HepG2 (cell line): ENCODE results near the gene CBX2. TPM values are rescaled to one million over a fixed set of nuclear protein-coding genes. Genes with fewer than 3 reads are reported as not detected.

Source experiments
- ARID3A ChIP-seq: IDR thresholded peaks from 2 replicates; pipeline ENCODE4 v1.6.1; 2012; ENCODE audit warnings: low read depth, low read length, improper control_type of control experiment
- ARNT ChIP-seq: fragments of 450-650 bp; IDR thresholded peaks from 2 replicates; pipeline ENCODE4 v1.6.1; 2017
- GLMP ChIP-seq: sonication (generic); formaldehyde crosslinking; IDR thresholded peaks from 2 replicates; pipeline ENCODE4 v1.9.0; 2021; ENCODE audit warnings: missing genetic modification reagents, mild to moderate bottlenecking, borderline replicate concordance
- HNF4G ChIP-seq, 2 experiments: sonication (generic) in 1 of 2; formaldehyde crosslinking in 1 of 2; IDR thresholded peaks; 2 replicates each; pipeline versions ENCODE4 v1.4.0 to v1.6.1; 2011 to 2020; ENCODE audit warnings: borderline replicate concordance in 2 of 2, low read depth in 2 of 2, mild to moderate bottlenecking in 2 of 2, low read length in 1 of 2, missing genetic modification reagents in 1 of 2, moderate library complexity in 1 of 2
- IRF9 ChIP-seq: sonication (generic); formaldehyde crosslinking; IDR thresholded peaks from 2 replicates; pipeline ENCODE4 v1.8.0; 2022; ENCODE audit warnings: missing genetic modification reagents, mild to moderate bottlenecking, borderline replicate concordance
- KIAA2018 ChIP-seq: sonication (generic); formaldehyde crosslinking; IDR thresholded peaks from 2 replicates; pipeline ENCODE4 v1.5.0; 2020; ENCODE audit warnings: mild to moderate bottlenecking, missing genetic modification reagents, borderline replicate concordance
- MLX ChIP-seq: IDR thresholded peaks from 2 replicates; pipeline ENCODE4 v1.6.1; 2016
- SKI ChIP-seq: fragments of 450-650 bp; IDR thresholded peaks from one replicate; pipeline ENCODE4 v1.6.1; 2018; ENCODE audit warnings: mild to moderate bottlenecking; ENCODE audit not compliant: partially characterized antibody
- TEAD3 ChIP-seq: optimal IDR thresholded peaks from 2 replicates; pipeline ENCODE3; 2016; ENCODE audit warnings: borderline replicate concordance
- U2AF2 ChIP-seq: fragments of 200-400 bp; formaldehyde crosslinking; IDR thresholded peaks from 2 replicates; pipeline ENCODE4 v1.6.1; 2017; ENCODE audit warnings: low read depth, mild to moderate bottlenecking, low read length
- ZNF124 ChIP-seq: sonication (generic); formaldehyde crosslinking; IDR thresholded peaks from 2 replicates; pipeline ENCODE4 v1.4.0; 2020; ENCODE audit warnings: missing genetic modification reagents
- ZNF292 ChIP-seq: sonication (generic); formaldehyde crosslinking; IDR thresholded peaks from 2 replicates; pipeline ENCODE4 v1.8.1; 2022; ENCODE audit warnings: mild to moderate bottlenecking, low read depth, missing genetic modification reagents, borderline replicate concordance
- ZNF816 ChIP-seq: sonication (generic); formaldehyde crosslinking; IDR thresholded peaks from 2 replicates; pipeline ENCODE4 v1.8.0; 2022; ENCODE audit warnings: missing genetic modification reagents, mild to moderate bottlenecking, borderline replicate concordance
- ZSCAN9 ChIP-seq: IDR thresholded peaks from 2 replicates; pipeline ENCODE4 v1.6.1; 2016; ENCODE audit warnings: borderline replicate concordance
- polyA plus RNA-seq, 8 experiments: library from polyadenylated mRNA; depleted of rRNA in 3 of 8; stranded (reverse) in 7 of 8; unstranded in 1 of 8; fragments of >200 nt; fragmentation: Illumina TruSeq in 4 of 8; extraction: Trizol in 4 of 8; gene quantifications; 2 replicates each; pipeline versions ENCODE4 v1.2.1 to v1.2.3, GENCODE V29; 2011 to 2016; ENCODE audit warnings: low read depth in 4 of 8, missing spikeins in 1 of 8, mixed read lengths in 1 of 8; ENCODE audit not compliant: insufficient read depth in 1 of 8
- total RNA-seq, 5 experiments: library from RNA; depleted of rRNA; stranded (reverse); fragments of >200 nt; fragmentation: Illumina TruSeq; extraction: Trizol; gene quantifications; 2 replicates each; pipeline ENCODE4 v1.2.3, GENCODE V29; 2016; ENCODE audit warnings: low read depth in 1 of 5

The CBX2 gene
- total and polyA plus RNA-seq, 2 of the 13 experiments (the other 11 are each of a cell fraction or from before 2014, with no cell fraction given): 14.5 to 31.1 TPM

- TF ChIP-seq KIAA2018 (CRISPR knock-in tag) (no peak), ZNF124 (CRISPR knock-in tag) (peak; percentile 92; the same call in 1 of the 2 replicates), ZNF816 (CRISPR knock-in tag) (no peak), ZSCAN9 (CRISPR knock-in tag) (peak; percentile 76; the same call in 1 of the 2 replicates), U2AF2 (no peak), HNF4G (IDR thresholded peaks at IDR 0.05; ENCODE audit: borderline replicate concordance, low read depth, low read length) (peak; percentile 99), HNF4G (CRISPR knock-in tag; IDR thresholded peaks at IDR 0.05; ENCODE audit: borderline replicate concordance, low read depth) (peak; percentile 99), MLX (CRISPR knock-in tag) (peak; percentile 66), ZNF292 (CRISPR knock-in tag) (peak; percentile 88), TEAD3 (CRISPR knock-in tag) (peak; percentile 84), GLMP (CRISPR knock-in tag) (no peak), SKI (no peak), ARID3A (no peak), IRF9 (0 out of 2 replicates have a peak, but pooled peaks have one; percentile 23), ARNT (no peak)
Observed at GRCh38 chr17:79742951-79743476, 34.9 kb upstream of the CBX2 start (continued).
